Measurements from ENCODE around the gene TOR2A. TPM values are rescaled to one million over a fixed set of nuclear protein-coding genes. Genes with fewer than 3 reads are reported as not detected.

TOR2A gene
- total RNA-seq, 2 donors from 2014 or later: 20.4 to 31.9 TPM

DNA sequence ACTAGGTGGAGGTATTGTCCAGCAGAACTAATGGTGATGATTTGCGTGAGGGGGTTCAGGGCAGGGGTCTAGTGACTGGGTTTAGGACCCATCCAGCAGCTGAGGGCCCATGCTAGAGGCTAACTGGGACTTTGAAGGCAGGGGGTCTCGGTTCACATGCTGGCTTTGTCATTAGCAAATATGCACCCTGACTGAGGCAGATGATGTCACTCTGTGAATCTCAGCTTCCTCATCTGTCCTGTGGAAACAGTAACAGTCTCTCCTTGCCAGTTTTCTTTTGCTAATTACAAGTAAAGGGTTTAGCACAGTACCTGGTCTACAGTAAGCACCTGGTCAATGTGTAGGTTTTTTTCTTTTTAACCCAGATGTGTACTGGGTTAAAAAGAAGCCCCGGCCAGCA is 38.2 kb upstream of the TOR2A start:
- H3K9me3 Mint-ChIP-seq: no peaks in the 10 kb centered on the region
- H3K4me1 Mint-ChIP-seq (ENCODE audit: low read depth in 2 of 2): peaks cover 47 to 53% of the 10 kb centered on the region in 2 donors
- H3K36me3 Mint-ChIP-seq: peaks cover 9% of the 10 kb centered on the region
- ATAC-seq (no peak), DNase-seq (ENCODE audit: low spot score) (no peak)
- no peaks in the 10 kb centered on the region for H3K27me3 Mint-ChIP-seq
- no peak overlapping the region for H3K4me3 Mint-ChIP-seq
- peak overlapping the region in 1 of 2 donors; percentile 10 for H3K27ac Mint-ChIP-seq

DNA sequence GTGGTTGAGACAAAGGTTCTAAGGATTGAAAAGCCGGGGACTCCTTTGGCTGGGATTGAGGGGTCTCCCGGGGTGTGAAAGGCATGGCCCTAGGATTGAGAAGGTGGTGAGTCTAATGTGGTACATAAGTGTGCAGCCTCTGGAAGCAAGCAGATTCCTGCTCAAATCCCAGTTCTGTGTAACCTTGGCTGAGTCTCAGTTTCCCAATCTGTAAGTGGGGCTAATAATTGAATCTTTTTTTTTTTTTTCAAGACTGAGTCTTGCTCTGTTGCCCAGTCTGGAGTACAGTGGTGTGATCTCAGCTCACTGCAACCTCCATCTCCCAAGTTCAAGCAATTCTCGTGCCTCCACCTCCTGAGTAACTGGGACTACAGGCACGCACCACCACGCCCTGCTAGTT is 37.5 kb upstream of the TOR2A start:
- no peaks in the 10 kb centered on the region for H3K9me3 Mint-ChIP-seq
- peak overlapping the region in 1 of 2 donors; percentile 10 for H3K27ac Mint-ChIP-seq
- ATAC-seq (no peak), DNase-seq (ENCODE audit: low spot score) (no peak)
- peaks cover 45 to 48% of the 10 kb centered on the region in 2 donors for H3K4me1 Mint-ChIP-seq (ENCODE audit: low read depth in 2 of 2)
- H3K27me3 Mint-ChIP-seq: no peaks in the 10 kb centered on the region
- peaks cover 8% of the 10 kb centered on the region for H3K36me3 Mint-ChIP-seq
- no peak overlapping the region for H3K4me3 Mint-ChIP-seq

DNA sequence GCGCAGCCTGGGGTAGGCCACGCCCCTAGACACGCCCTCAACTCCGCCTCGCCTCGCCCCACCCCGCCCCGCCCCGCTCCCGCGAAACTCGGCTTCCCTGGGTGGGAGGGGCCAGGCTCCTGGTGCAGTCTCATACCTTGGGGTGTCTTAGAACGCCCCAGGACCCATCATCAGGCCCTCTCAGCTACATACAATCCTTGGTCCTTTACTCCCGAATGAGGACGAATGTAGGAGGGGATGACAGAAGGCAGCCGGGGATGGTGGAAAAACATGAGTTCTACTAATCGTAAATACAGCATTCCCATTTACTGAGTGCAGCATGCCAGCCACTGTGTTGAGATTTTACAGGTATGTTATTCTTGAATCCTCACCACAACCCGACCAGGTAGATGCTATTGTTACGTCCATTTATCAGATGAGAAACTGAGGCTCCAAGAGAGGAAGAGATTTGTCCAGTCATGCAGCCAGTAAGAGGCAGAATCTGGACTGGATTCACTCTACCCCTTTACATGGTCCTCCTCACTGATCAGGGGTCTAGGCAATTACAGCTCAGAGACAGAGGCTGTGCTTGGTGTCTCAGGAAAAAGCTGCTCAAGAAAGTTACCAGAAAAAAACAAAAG is 36.6 kb upstream of the TOR2A start:
- Mint-ChIP-seq H3K27ac (peak overlapping the region; percentile 96 to 99), H3K4me3 (peak overlapping the region; percentile 87), H3K36me3 (peaks cover 5% of the 10 kb centered on the region), H3K27me3 (no peaks in the 10 kb centered on the region), H3K4me1 (ENCODE audit: low read depth in 2 of 2) (peaks cover 45 to 48% of the 10 kb centered on the region in 2 donors), H3K9me3 (no peaks in the 10 kb centered on the region)
- DNase-seq (ENCODE audit: low spot score) (no peak), ATAC-seq (no peak)

DNA sequence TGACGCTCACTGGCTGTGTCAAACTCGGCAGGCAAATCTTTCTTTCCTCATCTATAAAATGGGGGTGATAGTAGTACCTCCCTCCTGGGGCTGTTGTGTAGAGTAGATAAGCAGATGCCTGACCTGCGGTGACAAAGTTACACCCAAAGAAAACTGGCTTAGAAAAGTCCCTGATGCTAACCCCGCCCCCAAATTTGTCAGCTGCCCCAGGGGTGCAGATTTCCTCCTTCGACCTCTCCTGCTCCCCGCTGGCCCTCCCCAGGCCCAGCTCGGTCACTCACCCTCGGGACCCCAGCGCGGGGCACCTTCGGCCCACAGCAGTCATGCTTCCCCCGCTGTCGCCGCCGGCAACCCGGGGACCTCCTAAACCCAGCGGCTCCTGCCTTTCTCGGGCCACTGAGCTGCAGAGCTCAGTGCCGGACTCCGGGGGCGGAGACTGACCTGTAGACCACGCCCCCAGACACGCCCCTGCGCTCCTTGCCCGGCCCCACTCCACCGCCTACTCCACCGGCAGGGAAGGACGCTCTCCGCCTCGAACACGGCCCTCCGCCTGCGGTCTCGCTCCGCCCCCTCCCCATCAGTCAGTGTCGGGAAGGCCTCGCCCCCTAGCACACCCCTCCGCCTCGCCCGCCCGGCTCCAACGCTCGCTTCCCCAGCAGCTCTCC is 35.9 kb upstream of the TOR2A start:
- peaks cover 10% of the 10 kb centered on the region for H3K36me3 Mint-ChIP-seq
- peak; percentile 95 to 96 for ATAC-seq

DNA sequence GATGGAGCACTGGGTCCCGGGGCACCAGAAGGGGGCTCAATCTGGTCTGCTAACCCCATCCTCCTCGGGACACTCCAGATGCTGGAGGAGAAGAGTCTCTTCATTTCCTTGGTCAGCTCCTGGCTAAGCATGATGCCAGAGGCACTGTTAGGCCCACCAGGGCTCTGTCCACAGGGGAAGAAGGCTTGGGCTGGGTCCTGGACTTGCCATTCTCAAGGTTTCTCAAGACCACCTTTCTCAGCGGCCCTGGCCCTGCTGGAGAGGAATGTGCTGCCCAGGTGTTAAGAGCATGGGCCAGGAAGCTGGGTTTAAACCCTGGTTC is 35.5 kb upstream of the TOR2A start:
- ATAC-seq (no peak), DNase-seq (ENCODE audit: low spot score) (no peak)
- Mint-ChIP-seq H3K4me3 (peak overlapping the region; percentile 87), H3K36me3 (peaks cover 10% of the 10 kb centered on the region), H3K27ac (peak overlapping the region; percentile 96 to 99), H3K27me3 (no peaks in the 10 kb centered on the region), H3K9me3 (no peaks in the 10 kb centered on the region), H3K4me1 (ENCODE audit: low read depth in 2 of 2) (peaks cover 48 to 54% of the 10 kb centered on the region in 2 donors)

More for the DNA sequence above, 35.9 kb upstream of the TOR2A start:
- H3K27ac Mint-ChIP-seq: peak overlapping the region; percentile 96 to 99
- peak; percentile 98 for DNase-seq (ENCODE audit: low spot score)
- H3K9me3 Mint-ChIP-seq: no peaks in the 10 kb centered on the region
- peaks cover 46 to 49% of the 10 kb centered on the region in 2 donors for H3K4me1 Mint-ChIP-seq (ENCODE audit: low read depth in 2 of 2)
- H3K4me3 Mint-ChIP-seq: peak overlapping the region; percentile 87
- H3K27me3 Mint-ChIP-seq: no peaks in the 10 kb centered on the region

DNA sequence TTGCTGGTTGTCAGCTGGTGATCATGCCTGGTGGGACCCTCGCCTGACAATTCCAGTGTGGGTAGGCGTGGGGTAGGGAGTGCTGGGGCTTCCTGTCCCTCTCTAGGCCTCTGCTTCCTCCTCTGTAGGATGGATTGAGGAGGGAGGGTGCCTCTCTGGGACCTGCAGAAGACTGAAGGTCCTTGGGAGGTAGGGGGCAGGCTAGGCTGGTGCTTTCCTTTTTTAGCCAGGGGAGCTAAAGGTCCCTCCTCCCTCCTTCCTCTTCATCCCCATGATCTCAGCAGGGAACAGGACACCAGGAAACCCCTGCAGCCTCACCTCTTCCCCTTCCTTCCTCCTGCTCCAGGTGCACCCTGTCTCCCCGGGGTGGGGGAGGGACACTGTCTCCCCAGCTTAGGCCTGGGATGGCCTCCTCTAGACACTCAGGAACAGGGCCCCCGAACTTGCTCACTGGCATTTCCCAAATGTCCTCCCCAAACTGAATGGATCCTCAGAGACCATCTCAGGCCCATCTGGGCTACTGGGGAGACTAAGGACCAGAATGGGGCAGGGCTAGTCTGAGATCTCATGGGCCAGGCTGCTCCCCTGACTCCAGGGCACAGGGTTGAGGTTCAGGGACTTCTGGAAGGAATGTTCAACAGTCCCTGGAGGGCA is 35.0 kb upstream of the TOR2A start:
- H3K4me3 Mint-ChIP-seq: peak overlapping the region; percentile 87
- peaks cover 52 to 59% of the 10 kb centered on the region in 2 donors for H3K4me1 Mint-ChIP-seq (ENCODE audit: low read depth in 2 of 2)
- ATAC-seq (no peak), DNase-seq (ENCODE audit: low spot score) (no peak)
- no peaks in the 10 kb centered on the region for H3K27me3 Mint-ChIP-seq
- peak overlapping the region; percentile 96 to 99 for H3K27ac Mint-ChIP-seq
- peaks cover 10% of the 10 kb centered on the region for H3K36me3 Mint-ChIP-seq
- H3K9me3 Mint-ChIP-seq: no peaks in the 10 kb centered on the region

DNA sequence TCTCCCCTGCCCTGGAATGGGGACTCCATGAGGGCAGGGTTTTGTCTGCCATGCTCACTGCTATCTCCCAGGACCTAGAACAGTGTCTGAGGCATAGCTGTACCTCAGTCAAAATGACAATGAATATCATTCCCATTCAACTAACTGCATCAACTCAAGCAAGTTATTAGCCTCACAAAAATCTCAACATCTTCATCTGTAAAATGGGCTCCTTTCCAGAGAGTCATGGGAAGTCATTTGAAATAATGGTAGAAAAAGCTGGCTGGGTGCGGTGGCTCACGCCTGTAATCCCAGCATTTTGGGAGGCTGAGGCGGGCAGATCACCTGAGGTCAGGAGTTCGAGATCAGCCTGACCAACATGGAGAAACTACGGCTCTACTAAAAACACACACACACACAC is 34.0 kb upstream of the TOR2A start:
- peaks cover 10% of the 10 kb centered on the region for H3K36me3 Mint-ChIP-seq
- H3K4me3 Mint-ChIP-seq: peak overlapping the region; percentile 84
- no peaks in the 10 kb centered on the region for H3K27me3 Mint-ChIP-seq
- no peaks in the 10 kb centered on the region for H3K9me3 Mint-ChIP-seq
- H3K4me1 Mint-ChIP-seq (ENCODE audit: low read depth in 2 of 2): peaks cover 57 to 65% of the 10 kb centered on the region in 2 donors
- DNase-seq (ENCODE audit: low spot score) (no peak), ATAC-seq (no peak)
- H3K27ac Mint-ChIP-seq: peak overlapping the region; percentile 96 to 99

DNA sequence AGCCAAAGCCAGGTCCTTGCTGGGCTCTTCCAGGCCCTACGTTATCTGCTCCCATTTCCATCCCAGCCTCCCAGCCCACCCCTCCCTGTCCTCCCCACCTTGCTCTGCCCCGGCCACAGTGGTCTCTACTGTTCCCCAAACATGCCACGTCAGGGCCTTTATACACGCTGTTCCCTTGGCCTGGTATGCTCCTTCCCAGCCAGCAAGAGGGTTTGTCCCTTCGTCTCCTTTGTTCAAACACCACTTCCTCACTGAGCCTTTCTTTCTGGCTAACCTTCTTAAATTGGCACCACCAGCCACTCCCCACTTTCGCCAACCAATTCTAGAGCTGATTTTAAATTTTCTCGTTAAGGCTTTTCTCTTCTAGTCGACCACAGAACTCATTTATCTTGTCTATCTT is 33.6 kb upstream of the TOR2A start:
- peak overlapping the region; percentile 96 to 99 for H3K27ac Mint-ChIP-seq
- no peaks in the 10 kb centered on the region for H3K27me3 Mint-ChIP-seq
- peak overlapping the region; percentile 84 for H3K4me3 Mint-ChIP-seq
- ATAC-seq (no peak), DNase-seq (ENCODE audit: low spot score) (no peak)
- H3K4me1 Mint-ChIP-seq (ENCODE audit: low read depth in 2 of 2): peaks cover 59 to 64% of the 10 kb centered on the region in 2 donors
- peaks cover 10% of the 10 kb centered on the region for H3K36me3 Mint-ChIP-seq
- no peaks in the 10 kb centered on the region for H3K9me3 Mint-ChIP-seq

DNA sequence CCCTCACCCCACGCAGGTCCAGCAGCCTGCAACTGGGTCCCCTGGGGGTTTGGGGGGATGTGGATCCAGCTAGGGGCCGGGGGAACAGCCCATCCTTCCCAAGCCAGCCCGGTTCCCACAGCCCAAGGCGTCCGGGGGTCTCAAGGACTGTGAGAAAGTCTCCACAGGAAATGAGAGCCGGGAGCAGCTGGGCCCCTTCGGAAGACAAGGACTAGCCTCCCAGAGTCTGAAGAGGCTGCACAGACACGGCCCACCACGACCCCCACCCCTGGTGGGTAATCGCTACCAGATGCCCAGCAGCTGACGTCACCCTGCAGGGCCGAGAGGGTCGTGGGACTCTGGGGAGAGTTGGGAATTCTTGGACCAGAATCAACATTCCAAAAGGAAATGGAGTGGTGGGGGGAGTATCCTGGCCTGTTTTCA is 32.8 kb upstream of the TOR2A start:
- H3K36me3 Mint-ChIP-seq: peaks cover 10% of the 10 kb centered on the region
- peaks cover 64 to 70% of the 10 kb centered on the region in 2 donors for H3K4me1 Mint-ChIP-seq (ENCODE audit: low read depth in 2 of 2)
- H3K4me3 Mint-ChIP-seq: no peak overlapping the region
- ATAC-seq: no peak
- no peaks in the 10 kb centered on the region for H3K9me3 Mint-ChIP-seq
- H3K27me3 Mint-ChIP-seq: no peaks in the 10 kb centered on the region
- DNase-seq (ENCODE audit: low spot score): no peak
- H3K27ac Mint-ChIP-seq: peak overlapping the region; percentile 96 to 99

DNA sequence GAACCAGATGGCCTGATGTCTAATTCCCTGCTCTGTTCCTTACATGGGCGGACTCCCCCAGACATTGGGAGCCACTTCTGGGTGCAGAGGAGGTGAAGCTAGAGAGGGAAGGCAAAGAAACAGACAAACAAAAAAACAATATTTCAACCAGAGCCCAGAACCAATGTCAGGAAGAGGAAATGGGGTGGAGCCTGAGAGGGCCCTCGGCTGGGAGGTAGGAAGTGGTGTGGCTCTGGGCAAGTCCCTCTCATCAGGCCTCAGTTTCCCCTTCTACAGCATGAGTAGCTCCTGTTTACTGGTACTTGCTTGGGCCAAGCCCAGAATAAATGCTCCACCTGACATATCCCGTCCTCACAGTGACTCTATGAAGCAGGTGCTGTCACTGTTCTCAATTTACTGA is 32.3 kb upstream of the TOR2A start:
- Mint-ChIP-seq H3K36me3 (peaks cover 10% of the 10 kb centered on the region), H3K4me1 (ENCODE audit: low read depth in 2 of 2) (peaks cover 69 to 75% of the 10 kb centered on the region in 2 donors), H3K27ac (peak overlapping the region; percentile 96 to 99), H3K27me3 (no peaks in the 10 kb centered on the region), H3K9me3 (no peaks in the 10 kb centered on the region), H3K4me3 (peak overlapping the region; percentile 71)
- DNase-seq (ENCODE audit: low spot score) (no peak), ATAC-seq (no peak)

DNA sequence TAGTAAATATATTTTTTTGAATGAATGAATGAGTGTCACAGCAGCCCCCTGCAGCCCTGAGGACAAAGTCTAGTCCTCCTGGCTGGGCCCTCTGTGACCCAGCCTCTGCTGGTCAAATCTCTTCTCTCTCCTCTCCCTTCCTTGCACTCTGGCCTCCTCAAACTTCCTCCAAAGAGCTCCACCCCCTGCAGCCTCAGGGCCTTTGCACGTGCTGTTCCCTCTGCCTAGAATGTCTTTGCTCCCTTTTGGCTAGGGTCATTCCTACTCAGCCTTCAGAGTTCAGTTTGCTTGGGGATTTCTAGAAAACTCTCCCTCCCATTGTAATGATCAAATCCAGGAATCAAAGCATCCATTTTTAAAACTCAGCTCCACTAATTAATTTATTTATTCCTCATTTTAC is 30.3 kb upstream of the TOR2A start:
- DNase-seq (ENCODE audit: low spot score): no peak
- no peak overlapping the region for H3K4me3 Mint-ChIP-seq
- H3K4me1 Mint-ChIP-seq (ENCODE audit: low read depth in 2 of 2): peaks cover 59 to 68% of the 10 kb centered on the region in 2 donors
- H3K36me3 Mint-ChIP-seq: peaks cover 10% of the 10 kb centered on the region
- no peaks in the 10 kb centered on the region for H3K27me3 Mint-ChIP-seq
- ATAC-seq: no peak
- H3K27ac Mint-ChIP-seq: peak overlapping the region; percentile 96 to 99
- H3K9me3 Mint-ChIP-seq: no peaks in the 10 kb centered on the region

DNA sequence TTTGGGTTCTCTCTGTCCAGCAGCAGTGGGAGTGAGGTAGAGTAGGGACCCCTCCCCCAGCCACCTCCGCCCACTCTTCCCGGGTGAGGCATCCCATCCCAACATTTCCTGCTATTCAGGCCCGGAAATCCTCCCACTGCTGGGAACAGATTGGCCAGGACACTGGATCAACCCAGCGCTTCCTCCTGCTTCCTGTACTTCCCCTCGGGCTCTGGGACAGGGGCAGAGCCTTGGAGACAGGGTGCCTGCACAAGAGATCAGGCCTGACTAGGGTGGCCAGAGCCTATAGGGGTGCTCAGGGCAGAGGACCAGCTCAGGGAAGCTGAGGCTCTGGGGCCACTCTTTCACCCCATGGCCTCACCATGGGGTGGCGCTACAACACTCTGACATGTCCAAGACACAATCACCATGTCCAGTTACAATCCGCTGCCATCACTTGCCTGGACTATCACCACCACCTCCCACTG is 28.9 kb upstream of the TOR2A start:
- H3K4me3 Mint-ChIP-seq: no peak overlapping the region
- peaks cover 8% of the 10 kb centered on the region for H3K36me3 Mint-ChIP-seq
- peaks cover 51 to 58% of the 10 kb centered on the region in 2 donors for H3K4me1 Mint-ChIP-seq (ENCODE audit: low read depth in 2 of 2)
- no peaks in the 10 kb centered on the region for H3K27me3 Mint-ChIP-seq
- DNase-seq (ENCODE audit: low spot score): no peak
- no peaks in the 10 kb centered on the region for H3K9me3 Mint-ChIP-seq
- H3K27ac Mint-ChIP-seq: peak overlapping the region; percentile 96 to 99
- peak; percentile 66 to 71 for ATAC-seq

DNA sequence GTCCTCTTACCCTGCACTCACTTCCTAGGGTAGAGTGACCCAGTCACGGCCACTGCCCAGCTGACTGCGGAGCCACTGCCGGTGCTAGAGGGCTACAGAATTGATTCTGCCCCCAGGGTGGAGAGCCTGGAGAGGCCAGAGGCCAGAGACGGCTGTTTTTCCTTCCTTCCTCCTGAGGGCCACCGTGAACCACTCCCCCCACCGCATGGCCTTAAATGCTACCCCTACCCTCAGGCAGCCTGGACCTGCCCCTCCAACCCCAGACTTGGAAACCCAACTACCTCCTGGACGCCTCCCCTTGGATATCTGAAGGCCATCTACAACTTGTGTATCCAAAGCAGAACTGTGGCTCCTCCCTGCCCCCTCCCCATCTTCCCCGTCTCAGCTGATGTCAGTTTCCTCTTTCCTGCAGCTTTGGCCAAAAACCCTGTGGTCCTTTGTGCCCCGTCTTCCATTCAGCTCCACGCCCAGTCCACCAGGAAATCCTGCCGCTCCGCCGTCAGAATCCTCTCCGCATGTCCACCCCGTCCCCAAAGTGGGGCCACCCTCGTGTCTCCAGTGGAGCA is 27.1 kb upstream of the TOR2A start:
- H3K4me3 Mint-ChIP-seq: no peak overlapping the region
- H3K27ac Mint-ChIP-seq: peak overlapping the region; percentile 96 to 99
- H3K36me3 Mint-ChIP-seq: peaks cover 5% of the 10 kb centered on the region
- no peaks in the 10 kb centered on the region for H3K27me3 Mint-ChIP-seq
- DNase-seq (ENCODE audit: low spot score): no peak
- H3K4me1 Mint-ChIP-seq (ENCODE audit: low read depth in 2 of 2): peaks cover 45 to 46% of the 10 kb centered on the region in 2 donors
- no peak for ATAC-seq
- no peaks in the 10 kb centered on the region for H3K9me3 Mint-ChIP-seq

DNA sequence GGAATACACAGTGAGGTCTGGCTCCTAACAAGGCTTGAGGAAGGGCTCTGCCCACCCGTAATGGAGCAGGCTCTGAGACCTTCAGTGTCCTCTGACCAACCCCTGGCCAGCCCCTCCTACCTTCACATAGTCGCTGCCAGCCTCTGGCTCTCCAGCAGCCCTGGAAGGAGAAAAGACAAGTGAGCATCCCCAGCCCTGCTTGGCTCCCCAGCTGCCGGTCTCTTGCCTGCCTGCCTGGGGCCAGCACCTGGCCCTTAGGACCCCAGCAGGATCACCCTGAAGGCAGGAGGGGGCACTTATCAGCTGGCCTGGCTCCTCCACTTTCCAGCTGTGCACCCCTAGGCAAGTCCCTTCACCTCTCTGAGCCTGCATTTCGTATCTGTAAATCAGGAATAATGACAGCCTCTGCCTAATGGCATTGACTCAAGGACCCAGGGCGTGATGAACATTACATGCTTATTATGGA is 26.4 kb upstream of the TOR2A start:
- ATAC-seq: no peak
- Mint-ChIP-seq H3K27ac (peak overlapping the region; percentile 96 to 99), H3K9me3 (no peaks in the 10 kb centered on the region), H3K4me3 (no peak overlapping the region), H3K36me3 (peaks cover 5% of the 10 kb centered on the region), H3K4me1 (ENCODE audit: low read depth in 2 of 2) (peaks cover 39% of the 10 kb centered on the region in 2 donors), H3K27me3 (no peaks in the 10 kb centered on the region)
- DNase-seq (ENCODE audit: low spot score): peak; percentile 47

Measured in natural killer cell treated with Interleukin-12 subunit alpha and Interleukin-12 subunit beta and Interleukin-15 and Interleukin-18, amount 100 ng/mL, for 72 hours (primary cell).